Subcutaneous adipose tissue (tissue), 4 donors: ENCODE results near the gene DIP2C. TPM values are rescaled to one million over a fixed set of nuclear protein-coding genes. Genes with fewer than 3 reads are reported as not detected.

ENCODE experiments used
- CTCF ChIP-seq: fragments of 450-650 bp; IDR thresholded peaks from one replicate; pipeline ENCODE4 v1.5.1; 2016; ENCODE audit warnings: low read depth, mild to moderate bottlenecking, control low read depth, antibody characterized with exemption, moderate library complexity
- total RNA-seq, 4 donors: library from RNA; depleted of rRNA; stranded (reverse); fragments of >200 nt; gene quantifications; one replicate each; pipeline ENCODE4 v1.1.0, GENCODE V29; 2016

Gene DIP2C
- total RNA-seq, 4 donors from 2014 or later, result 32.1 to 64.0 (median 40.5) TPM

- no peak for TF ChIP-seq CTCF
Observed at GRCh38 chr10:641149-642010, 48.1 kb downstream of the DIP2C start.

GRCh38 chr10:640673-641045, 48.8 kb downstream of the DIP2C start:
- TF ChIP-seq CTCF, result no peak

GRCh38 chr10:639751-640672, 49.5 kb downstream of the DIP2C start:
- no peak for TF ChIP-seq CTCF

- no peak for TF ChIP-seq CTCF
Observed at GRCh38 chr10:639001-639750, 50.3 kb downstream of the DIP2C start.

GRCh38 chr10:637771-638195, 51.7 kb downstream of the DIP2C start:
- no peak for TF ChIP-seq CTCF

- no peak for TF ChIP-seq CTCF
Observed at GRCh38 chr10:637221-637620, 52.2 kb downstream of the DIP2C start.
